ENCODE results near the gene SCAANT1. TPM values are rescaled to one million over a fixed set of nuclear protein-coding genes. Genes with fewer than 3 reads are reported as not detected.

The SCAANT1 gene
- total RNA-seq, 1 experiment from 2014 or later = not detected

GRCh38 chr3:63864965-63865327 lies 47.2 kb downstream of the SCAANT1 start:
- peak overlapping the region; percentile 77 for H3K4me3 ChIP-seq
- CTCF ChIA-PET = no interaction called here
- H3K9me2 ChIP-seq (ENCODE audit: insufficient read depth) = no peaks in the 10 kb centered on the region
- POLR2A ChIA-PET (ENCODE audit: unreplicated experiment) = no interaction called here
- H2AFZ ChIP-seq = peak overlapping the region; percentile 84
- peaks cover 82% of the 10 kb centered on the region for H3K79me2 ChIP-seq (ENCODE audit: low read depth)
- H3K9me3 ChIP-seq (ENCODE audit: insufficient read depth, low read depth) = no peaks in the 10 kb centered on the region
- no peaks in the 10 kb centered on the region for H3K27me3 ChIP-seq (ENCODE audit: insufficient read depth, low read depth)
- TSS peak; percentile 49 for BruUV-seq (replicated peaks)
- H3K4me1 ChIP-seq (replicated peaks; ENCODE audit: insufficient read depth) = peaks cover 13% of the 10 kb centered on the region
- H3K4me2 ChIP-seq = peak overlapping the region; percentile 89
- no peak for TF ChIP-seq CTCF (conservative IDR thresholded peaks at IDR 0.05)
- TF ChIP-seq EZH2 (IDR thresholded peaks at IDR 0.05; ENCODE audit: low read depth) = no peak
- 0 out of 2 replicates have a peak overlapping the region, but pooled peaks have one; percentile 13 for H3K27ac ChIP-seq
- no peaks in the 10 kb centered on the region for H3F3A ChIP-seq (ENCODE audit: insufficient read depth, low read depth)
- intact Hi-C loops (cut with micrococcal nuclease; ENCODE audit: unreplicated experiment) = no loop called here
- no peak for DNase-seq
- H4K20me1 ChIP-seq (ENCODE audit: insufficient read depth) = no peaks in the 10 kb centered on the region
- H3K36me3 ChIP-seq (ENCODE audit: low read depth) = no peaks in the 10 kb centered on the region

- peaks cover 81% of the 10 kb centered on the region for H3K79me2 ChIP-seq (ENCODE audit: low read depth)
Measured at GRCh38 chr3:63864008-63864964, 47.9 kb downstream of the SCAANT1 start.

More at GRCh38 chr3:63864008-63864964, 47.9 kb downstream of the SCAANT1 start:
- peak in 1 of 2 experiments; percentile 43 for DNase-seq
- H3K4me3 ChIP-seq = peak overlapping the region; percentile 77
- no peak for TF ChIP-seq EZH2 (IDR thresholded peaks at IDR 0.05; ENCODE audit: low read depth)
- TF ChIP-seq CTCF (conservative IDR thresholded peaks at IDR 0.05) = no peak
- H3K4me1 ChIP-seq (replicated peaks; ENCODE audit: insufficient read depth) = peaks cover 13% of the 10 kb centered on the region
- intact Hi-C loops (cut with micrococcal nuclease; ENCODE audit: unreplicated experiment) = no loop called here
- ChIA-PET POLR2A (ENCODE audit: unreplicated experiment) (no interaction called here), CTCF (no interaction called here)
- H3F3A ChIP-seq (ENCODE audit: insufficient read depth, low read depth) = no peaks in the 10 kb centered on the region
- no peaks in the 10 kb centered on the region for H4K20me1 ChIP-seq (ENCODE audit: insufficient read depth)
- H2AFZ ChIP-seq = peak overlapping the region; percentile 84
- H3K27me3 ChIP-seq (ENCODE audit: insufficient read depth, low read depth) = no peaks in the 10 kb centered on the region
- H3K9me3 ChIP-seq (ENCODE audit: insufficient read depth, low read depth) = no peaks in the 10 kb centered on the region
- no peaks in the 10 kb centered on the region for H3K36me3 ChIP-seq (ENCODE audit: low read depth)
- no peaks in the 10 kb centered on the region for H3K9me2 ChIP-seq (ENCODE audit: insufficient read depth)
- 0 out of 2 replicates have a peak overlapping the region, but pooled peaks have one; percentile 13 for H3K27ac ChIP-seq
- H3K4me2 ChIP-seq = peak overlapping the region; percentile 89
- no TSS peak for BruUV-seq (replicated peaks)
